ENCODE measurements around the gene CAMK2D. TPM values are rescaled to one million over a fixed set of nuclear protein-coding genes. Genes with fewer than 3 reads are reported as not detected.

CAMK2D gene
- total RNA-seq, 1 experiment from 2014 or later = 15.4 TPM

DNA sequence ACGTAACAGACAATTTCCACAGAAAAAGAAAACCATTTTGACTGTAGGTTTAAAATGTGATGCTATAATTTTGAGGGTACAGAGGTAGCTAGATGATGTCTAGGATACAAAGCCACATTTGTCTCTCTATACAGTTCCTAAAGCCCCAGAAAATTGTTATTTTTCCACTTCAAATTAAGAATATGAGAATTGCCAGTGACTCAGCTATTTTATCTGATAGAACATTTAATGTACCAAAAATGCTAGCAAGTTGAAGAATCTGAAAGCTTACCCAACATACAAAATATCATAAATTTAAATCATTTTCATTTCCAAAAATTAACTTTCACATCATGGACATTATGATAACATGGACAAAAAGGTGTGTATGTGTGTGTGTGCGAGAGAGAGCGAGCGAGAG, 148.0 kb downstream of the CAMK2D start:
- Histone ChIP-seq H3K36me3 (ENCODE audit: low read depth, low read length) (no peaks in the 10 kb centered on the region), H2AFZ (ENCODE audit: low read length) (no peak overlapping the region), H3K4me2 (ENCODE audit: low read length) (no peak overlapping the region), H3K4me1 (ENCODE audit: insufficient read depth, low read length) (no peaks in the 10 kb centered on the region), H3K27ac (ENCODE audit: low read length) (no peak overlapping the region), H3F3A (ENCODE audit: low read length, unreplicated experiment) (no peaks in the 10 kb centered on the region), H3K4me3 (ENCODE audit: low read length) (no peak overlapping the region), H3K27me3 (ENCODE audit: low read length) (no peaks in the 10 kb centered on the region), H4K20me1 (ENCODE audit: low read length) (no peaks in the 10 kb centered on the region), H3K79me2 (ENCODE audit: low read length) (no peaks in the 10 kb centered on the region), H3K9me3 (ENCODE audit: low read length) (no peaks in the 10 kb centered on the region), H3K9ac (ENCODE audit: low read length) (no peak overlapping the region), H3K9me2 (replicated peaks; ENCODE audit: low read length) (no peaks in the 10 kb centered on the region)
- BruUV-seq (replicated peaks) = no TSS peak
- TF ChIP-seq, protein P1, sequence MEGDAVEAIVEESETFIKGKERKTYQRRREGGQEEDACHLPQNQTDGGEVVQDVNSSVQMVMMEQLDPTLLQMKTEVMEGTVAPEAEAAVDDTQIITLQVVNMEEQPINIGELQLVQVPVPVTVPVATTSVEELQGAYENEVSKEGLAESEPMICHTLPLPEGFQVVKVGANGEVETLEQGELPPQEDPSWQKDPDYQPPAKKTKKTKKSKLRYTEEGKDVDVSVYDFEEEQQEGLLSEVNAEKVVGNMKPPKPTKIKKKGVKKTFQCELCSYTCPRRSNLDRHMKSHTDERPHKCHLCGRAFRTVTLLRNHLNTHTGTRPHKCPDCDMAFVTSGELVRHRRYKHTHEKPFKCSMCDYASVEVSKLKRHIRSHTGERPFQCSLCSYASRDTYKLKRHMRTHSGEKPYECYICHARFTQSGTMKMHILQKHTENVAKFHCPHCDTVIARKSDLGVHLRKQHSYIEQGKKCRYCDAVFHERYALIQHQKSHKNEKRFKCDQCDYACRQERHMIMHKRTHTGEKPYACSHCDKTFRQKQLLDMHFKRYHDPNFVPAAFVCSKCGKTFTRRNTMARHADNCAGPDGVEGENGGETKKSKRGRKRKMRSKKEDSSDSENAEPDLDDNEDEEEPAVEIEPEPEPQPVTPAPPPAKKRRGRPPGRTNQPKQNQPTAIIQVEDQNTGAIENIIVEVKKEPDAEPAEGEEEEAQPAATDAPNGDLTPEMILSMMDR (conservative IDR thresholded peaks at IDR 0.05; ENCODE audit: low read depth, low read length) = no peak
- TF ChIP-seq EZH2phosphoT487 (IDR thresholded peaks at IDR 0.05; ENCODE audit: borderline replicate concordance, low read length) (no peak), EZH2 (IDR thresholded peaks at IDR 0.05; ENCODE audit: low read length, unreplicated experiment) (no peak)
- POLR2A ChIA-PET (ENCODE audit: unreplicated experiment) = no interaction called here
- CTCF ChIA-PET = no interaction called here
- DNase-seq (no peak), ATAC-seq (no peak)
- intact Hi-C loops (cut with micrococcal nuclease) = no loop called here

DNA sequence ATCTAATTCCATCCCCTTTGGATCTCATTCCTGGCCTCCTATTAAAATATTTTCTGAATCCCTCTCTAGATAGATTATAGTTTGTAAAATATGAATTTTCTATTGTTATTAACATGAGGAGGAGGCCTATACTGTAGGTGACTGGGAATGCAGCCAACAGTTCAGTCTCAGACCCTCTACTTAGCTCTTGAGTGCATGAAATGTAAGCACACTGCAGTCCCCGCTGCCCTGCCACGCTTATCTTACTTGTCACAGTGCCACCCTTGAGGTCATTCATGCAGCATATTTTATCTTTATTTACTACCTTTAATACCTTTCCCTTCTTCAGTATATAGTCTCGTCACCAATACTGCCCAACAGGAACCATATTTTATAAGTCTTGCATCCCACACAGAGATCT, 151.0 kb downstream of the CAMK2D start:
- BruUV-seq (replicated peaks) = no TSS peak
- no peaks in the 10 kb centered on the region for H3K79me2 ChIP-seq (ENCODE audit: low read length)
- H3K9me2 ChIP-seq (replicated peaks; ENCODE audit: low read length) = no peaks in the 10 kb centered on the region
- DNase-seq (no peak), ATAC-seq (no peak)
- no peaks in the 10 kb centered on the region for H3K9me3 ChIP-seq (ENCODE audit: low read length)
- no peaks in the 10 kb centered on the region for H3K36me3 ChIP-seq (ENCODE audit: low read depth, low read length)
- no peak overlapping the region for H3K4me2 ChIP-seq (ENCODE audit: low read length)
- no peak for TF ChIP-seq EZH2phosphoT487 (IDR thresholded peaks at IDR 0.05; ENCODE audit: borderline replicate concordance, low read length)
- TF ChIP-seq EZH2 (IDR thresholded peaks at IDR 0.05; ENCODE audit: low read length, unreplicated experiment) = no peak
- TF ChIP-seq, protein P1 (conservative IDR thresholded peaks at IDR 0.05; ENCODE audit: low read depth, low read length) = no peak
- intact Hi-C loops (cut with micrococcal nuclease) = no loop called here
- POLR2A ChIA-PET (ENCODE audit: unreplicated experiment) = no interaction called here
- H3F3A ChIP-seq (ENCODE audit: low read length, unreplicated experiment) = no peaks in the 10 kb centered on the region
- no peak overlapping the region for H3K27ac ChIP-seq (ENCODE audit: low read length)
- H3K9ac ChIP-seq (ENCODE audit: low read length) = no peak overlapping the region
- CTCF ChIA-PET = no interaction called here
- no peak overlapping the region for H2AFZ ChIP-seq (ENCODE audit: low read length)
- no peaks in the 10 kb centered on the region for H4K20me1 ChIP-seq (ENCODE audit: low read length)
- H3K4me1 ChIP-seq (ENCODE audit: insufficient read depth, low read length) = no peaks in the 10 kb centered on the region
- H3K27me3 ChIP-seq (ENCODE audit: low read length) = no peaks in the 10 kb centered on the region
- H3K4me3 ChIP-seq (ENCODE audit: low read length) = no peak overlapping the region

DNA sequence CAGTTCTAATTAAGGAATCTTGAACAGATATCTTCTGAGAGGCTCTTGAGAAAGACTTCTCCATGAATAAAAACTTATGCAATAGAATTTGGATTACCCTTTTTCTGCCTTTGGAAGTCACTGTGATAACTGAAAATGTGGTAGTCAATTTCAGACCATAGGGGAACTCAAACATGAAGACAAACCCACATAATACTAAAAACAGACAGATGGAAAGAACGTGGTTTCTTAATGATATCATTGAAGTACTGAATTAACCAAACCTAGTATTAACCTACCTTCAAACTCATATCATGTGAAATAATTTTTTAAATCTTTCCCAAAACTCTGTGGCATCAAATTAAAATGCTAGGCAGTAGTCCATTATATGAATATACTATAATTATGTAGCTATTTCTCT, 153.5 kb downstream of the CAMK2D start:
- no peak for ATAC-seq
- intact Hi-C loops (cut with micrococcal nuclease) = no loop called here

More for the DNA sequence above, 153.5 kb downstream of the CAMK2D start:
- DNase-seq = no peak
- Histone ChIP-seq H3K9me3 (ENCODE audit: low read length) (no peaks in the 10 kb centered on the region), H3K27me3 (ENCODE audit: low read length) (no peaks in the 10 kb centered on the region), H3K4me1 (ENCODE audit: insufficient read depth, low read length) (no peaks in the 10 kb centered on the region), H3K9ac (ENCODE audit: low read length) (no peak overlapping the region), H3K4me3 (ENCODE audit: low read length) (no peak overlapping the region), H3K27ac (ENCODE audit: low read length) (no peak overlapping the region), H3F3A (ENCODE audit: low read length, unreplicated experiment) (no peaks in the 10 kb centered on the region), H2AFZ (ENCODE audit: low read length) (no peak overlapping the region), H3K4me2 (ENCODE audit: low read length) (no peak overlapping the region), H3K9me2 (replicated peaks; ENCODE audit: low read length) (no peaks in the 10 kb centered on the region), H3K36me3 (ENCODE audit: low read depth, low read length) (no peaks in the 10 kb centered on the region), H4K20me1 (ENCODE audit: low read length) (no peaks in the 10 kb centered on the region), H3K79me2 (ENCODE audit: low read length) (no peaks in the 10 kb centered on the region)
- POLR2A ChIA-PET (ENCODE audit: unreplicated experiment) = no interaction called here
- CTCF ChIA-PET = no interaction called here
- no TSS peak for BruUV-seq (replicated peaks)
- TF ChIP-seq, protein P1 (conservative IDR thresholded peaks at IDR 0.05; ENCODE audit: low read depth, low read length) = no peak
- TF ChIP-seq EZH2 (IDR thresholded peaks at IDR 0.05; ENCODE audit: low read length, unreplicated experiment) = no peak
- TF ChIP-seq EZH2phosphoT487 (IDR thresholded peaks at IDR 0.05; ENCODE audit: borderline replicate concordance, low read length) = no peak
